Inferior parietal cortex (tissue), 1 donor: ENCODE measurements around the gene FCGR3B.
"Not testable (repeated sequence)": the region's sequence is repeated elsewhere in the genome, so short reads cannot be mapped to it uniquely, and the experiment has no call there.

ENCODE experiments used
- DNase-seq: peaks from one replicate; pipeline ENCODE4 v3.0.0-alpha.2; 2016; ENCODE audit errors: extremely low spot score

Gene FCGR3B

GRCh38 chr1:161631076-161631475, at the start of gene FCGR3B:
Gene FCGR3B, minus strand, starts transcription at chr1:161631176. Its CDS starts 82 bp downstream, at chr1:161631094.
- no peak for DNase-seq

GRCh38 chr1:161678500-161678899, 47.5 kb upstream of the FCGR3B start:
- no peak for DNase-seq

- no peak for DNase-seq
These were observed 46.1 kb upstream of the FCGR3B start for GRCh38 chr1:161676958-161677689.

- DNase-seq, result peak; percentile 17
These were observed 45.5 kb upstream of the FCGR3B start for GRCh38 chr1:161676441-161676840.

- DNase-seq, result not testable (repeated sequence)
These were observed 43.9 kb upstream of the FCGR3B start for GRCh38 chr1:161674908-161675307.

GRCh38 chr1:161674447-161674846, 43.5 kb upstream of the FCGR3B start:
- DNase-seq, result not testable (repeated sequence)

GRCh38 chr1:161673437-161673836, 42.5 kb upstream of the FCGR3B start:
- DNase-seq, result not testable (repeated sequence)

- not testable (repeated sequence) for DNase-seq
These were observed 40.4 kb upstream of the FCGR3B start for GRCh38 chr1:161671045-161672020.

GRCh38 chr1:161664689-161665088, 33.7 kb upstream of the FCGR3B start:
- not testable (repeated sequence) for DNase-seq

GRCh38 chr1:161663569-161663968, 32.6 kb upstream of the FCGR3B start:
- not testable (repeated sequence) for DNase-seq

GRCh38 chr1:161662684-161663339, 31.8 kb upstream of the FCGR3B start, which contains the start of gene FCGR2B:
Gene FCGR2B, plus strand, starts transcription at chr1:161663143. Its CDS starts 99 bp downstream, at chr1:161663242.
- DNase-seq, result not testable (repeated sequence)

- not testable (repeated sequence) for DNase-seq
These were observed 30.8 kb upstream of the FCGR3B start for GRCh38 chr1:161661660-161662311.

GRCh38 chr1:161658524-161658923, 27.5 kb upstream of the FCGR3B start:
- DNase-seq, result not testable (repeated sequence)

- not testable (repeated sequence) for DNase-seq
These were observed 23.0 kb upstream of the FCGR3B start for GRCh38 chr1:161653971-161654370.

GRCh38 chr1:161653541-161653940, 22.6 kb upstream of the FCGR3B start:
- not testable (repeated sequence) for DNase-seq

- DNase-seq, result peak; percentile 53
These were observed 16.8 kb upstream of the FCGR3B start for GRCh38 chr1:161647507-161648360.

- not testable (repeated sequence) for DNase-seq
These were observed 13.9 kb upstream of the FCGR3B start for GRCh38 chr1:161644855-161645254.

GRCh38 chr1:161643481-161644208, 12.7 kb upstream of the FCGR3B start:
- not testable (repeated sequence) for DNase-seq

GRCh38 chr1:161642697-161643096, 11.7 kb upstream of the FCGR3B start:
- DNase-seq, result not testable (repeated sequence)
